Measurements from ENCODE around the gene TMEM131.

- TF ChIP-seq BHLHE40 (IDR thresholded peaks at IDR 0.05; ENCODE audit: borderline replicate concordance in 1 of 2, low read depth in 2 of 2, low read length in 1 of 2), result no peak
- TF ChIP-seq MAX (IDR thresholded peaks at IDR 0.05; ENCODE audit: low read depth, low read length), result no peak
- no peak for TF ChIP-seq MXI1 (IDR thresholded peaks at IDR 0.05; ENCODE audit: low read depth, low read length)
- TF ChIP-seq CEBPB (IDR thresholded peaks at IDR 0.05; ENCODE audit: borderline replicate concordance in 1 of 2, low read depth in 2 of 2, low read length in 2 of 2), result no peak
- TF ChIP-seq ETV6 (conservative IDR thresholded peaks at IDR 0.05 in 1 of 2, IDR thresholded peaks at IDR 0.05 in 1 of 2; ENCODE audit: borderline replicate concordance in 1 of 2, low read depth in 1 of 2), result no peak
- TF ChIP-seq CHD2 (IDR thresholded peaks at IDR 0.05; ENCODE audit: borderline replicate concordance, low read depth, low read length), result no peak
- no peak for TF ChIP-seq TBL1XR1 (IDR thresholded peaks at IDR 0.05; ENCODE audit: low read depth, low read length)
- TF ChIP-seq EZH2 (IDR thresholded peaks at IDR 0.05; ENCODE audit: borderline replicate concordance, control insufficient read depth, low read depth, low read length), result no peak
- TF ChIP-seq EP300 (IDR thresholded peaks at IDR 0.05; ENCODE audit: borderline replicate concordance in 1 of 2, control insufficient read depth in 1 of 2, low read depth in 2 of 2, low read length in 2 of 2), result no peak
- no peak for TF ChIP-seq NRF1 (conservative IDR thresholded peaks at IDR 0.05; ENCODE audit: low read depth, low read length)
- TF ChIP-seq CTCF (IDR thresholded peaks at IDR 0.05 in 2 of 3, conservative IDR thresholded peaks at IDR 0.05 in 1 of 3; ENCODE audit: control insufficient read depth in 2 of 3, extremely low read depth in 1 of 3, insufficient read depth in 1 of 3, low read depth in 3 of 3, low read length in 3 of 3), result no peak
- no peak for TF ChIP-seq SIN3A (IDR thresholded peaks at IDR 0.05; ENCODE audit: low read depth, low read length)
Observed at GRCh38 chr2:98016908-98017670, 21.3 kb upstream of the TMEM131 start.

Data from GM12878 (cell line).